K562 (cell line): Measurements from ENCODE around the gene GRK4. TPM values are rescaled to one million over a fixed set of nuclear protein-coding genes. Genes with fewer than 3 reads are reported as not detected.

Source experiments
- ATF6 ChIP-seq: sonication (generic); formaldehyde crosslinking; IDR thresholded peaks from 2 replicates; pipeline ENCODE4 v1.4.0; 2020; ENCODE audit warnings: mild to moderate bottlenecking, missing genetic modification reagents
- BCL6 ChIP-seq: fragments of 250-450 bp; sonication (Bioruptor Pico); IDR thresholded peaks from 2 replicates; pipeline ENCODE4 v1.4.0; 2020
- CBFA2T2 ChIP-seq: fragments of 450-650 bp; conservative IDR thresholded peaks from 2 replicates; pipeline ENCODE4 v1.6.1; 2017; ENCODE audit warnings: mild to moderate bottlenecking
- CHAMP1 ChIP-seq: fragments of 450-650 bp; IDR thresholded peaks from 2 replicates; pipeline ENCODE4 v1.6.1; 2016; ENCODE audit warnings: mild to moderate bottlenecking
- CREB3L1 ChIP-seq: fragments of 450-650 bp; IDR thresholded peaks from 2 replicates; pipeline ENCODE4 v1.6.1; 2014; ENCODE audit warnings: low read depth, mild to moderate bottlenecking, moderate library complexity, borderline replicate concordance
- E4F1 ChIP-seq: fragments of 250-450 bp; sonication (Bioruptor Pico); IDR thresholded peaks from 2 replicates; pipeline ENCODE4 v1.5.0; 2021; ENCODE audit warnings: mild to moderate bottlenecking, borderline replicate concordance
- FOSL1 ChIP-seq: fragments of 200-800 bp; sonication (Bioruptor generic); conservative IDR thresholded peaks from 2 replicates; pipeline ENCODE4 v1.6.1; 2016; ENCODE audit warnings: missing genetic modification characterization, missing compliant biosample characterization
- HMBOX1 ChIP-seq: sonication (generic); IDR thresholded peaks from 2 replicates; pipeline ENCODE4 v1.6.1; 2016
- KAT8 ChIP-seq: fragments of 450-650 bp; IDR thresholded peaks from 2 replicates; pipeline ENCODE4 v1.6.1; 2016; ENCODE audit warnings: low read depth, mild to moderate bottlenecking
- NCOR1 ChIP-seq: fragments of 450-650 bp; IDR thresholded peaks from 2 replicates; pipeline ENCODE4 v1.6.1; 2016; ENCODE audit warnings: mild to moderate bottlenecking, moderate library complexity
- RAD51 ChIP-seq: fragments of 450-650 bp; IDR thresholded peaks from 2 replicates; pipeline ENCODE4 v1.7.1; 2016; ENCODE audit warnings: low read depth, mild to moderate bottlenecking, borderline replicate concordance
- SLC30A9 ChIP-seq: fragments of 250-450 bp; sonication (Bioruptor Pico); IDR thresholded peaks from 2 replicates; pipeline ENCODE4 v1.8.0; 2022; ENCODE audit warnings: mild to moderate bottlenecking, moderate library complexity
- TAL1 ChIP-seq: fragments of 450-650 bp; IDR thresholded peaks from 2 replicates; pipeline ENCODE4 v1.6.1; 2016; ENCODE audit warnings: mild to moderate bottlenecking
- USF1 ChIP-seq: sonication (generic); formaldehyde crosslinking; IDR thresholded peaks from 2 replicates; pipeline ENCODE4 v1.9.0; 2022; ENCODE audit warnings: mild to moderate bottlenecking, missing genetic modification reagents
- XRCC3 ChIP-seq: fragments of 450-650 bp; IDR thresholded peaks from 2 replicates; pipeline ENCODE4 v1.6.1; 2017; ENCODE audit warnings: mild to moderate bottlenecking, moderate library complexity
- ZNF764 ChIP-seq: fragments of 250-450 bp; sonication (Bioruptor Pico); IDR thresholded peaks from 2 replicates; pipeline ENCODE4 v1.4.0; 2020; ENCODE audit warnings: low read depth, mild to moderate bottlenecking, moderate library complexity
- polyA plus RNA-seq, 8 experiments: library from polyadenylated mRNA; depleted of rRNA in 4 of 8; stranded (reverse) in 5 of 8; unstranded in 3 of 8; fragments of >200 nt; fragmentation: Nextera tagmentation in 2 of 8; fragmentation: Illumina TruSeq in 1 of 8; extraction: Ambion mirVana in 2 of 8; extraction: Trizol in 1 of 8; gene quantifications; 2 replicates each; pipeline versions ENCODE4 v1.2.1 to v1.2.3, GENCODE V29; 2011 to 2014; ENCODE audit warnings: inconsistent platforms in 1 of 8, missing spikeins in 1 of 8
- total RNA-seq, 7 experiments: library from RNA; depleted of rRNA in 6 of 7; stranded (reverse); fragments of >200 nt in 6 of 7; fragmentation: Illumina TruSeq in 2 of 7; extraction: Trizol in 2 of 7; gene quantifications; 2 replicates each; pipeline versions ENCODE4 v1.2.1 to v1.2.3, GENCODE V29; 2011 to 2021; ENCODE audit warnings: low replicate concordance in 1 of 7

The GRK4 gene
- total and polyA plus RNA-seq, 9 of the 15 experiments (the other 6 are each of a cell fraction or from before 2014, with no cell fraction given): 1.1 to 4.8 (median 2.6) TPM

GRCh38 chr4:2934813-2935761, 28.3 kb upstream of the GRK4 start (continued):
- TF ChIP-seq USF1 (CRISPR knock-in tag) (peak; percentile 39; the same call in 1 of the 2 replicates), CBFA2T2 (no peak), E4F1 (CRISPR knock-in tag) (no peak), CHAMP1 (no peak), ZNF764 (CRISPR knock-in tag) (no peak), RAD51 (no peak), KAT8 (no peak), TAL1 (no peak), ATF6 (CRISPR knock-in tag) (no peak), CREB3L1 (no peak), NCOR1 (no peak), BCL6 (CRISPR knock-in tag) (no peak), SLC30A9 (CRISPR knock-in tag) (no peak), HMBOX1 (no peak), XRCC3 (no peak), FOSL1 (tag) (no peak)
